ENCODE measurements around the gene SMURF2.

Gene SMURF2

DNA sequence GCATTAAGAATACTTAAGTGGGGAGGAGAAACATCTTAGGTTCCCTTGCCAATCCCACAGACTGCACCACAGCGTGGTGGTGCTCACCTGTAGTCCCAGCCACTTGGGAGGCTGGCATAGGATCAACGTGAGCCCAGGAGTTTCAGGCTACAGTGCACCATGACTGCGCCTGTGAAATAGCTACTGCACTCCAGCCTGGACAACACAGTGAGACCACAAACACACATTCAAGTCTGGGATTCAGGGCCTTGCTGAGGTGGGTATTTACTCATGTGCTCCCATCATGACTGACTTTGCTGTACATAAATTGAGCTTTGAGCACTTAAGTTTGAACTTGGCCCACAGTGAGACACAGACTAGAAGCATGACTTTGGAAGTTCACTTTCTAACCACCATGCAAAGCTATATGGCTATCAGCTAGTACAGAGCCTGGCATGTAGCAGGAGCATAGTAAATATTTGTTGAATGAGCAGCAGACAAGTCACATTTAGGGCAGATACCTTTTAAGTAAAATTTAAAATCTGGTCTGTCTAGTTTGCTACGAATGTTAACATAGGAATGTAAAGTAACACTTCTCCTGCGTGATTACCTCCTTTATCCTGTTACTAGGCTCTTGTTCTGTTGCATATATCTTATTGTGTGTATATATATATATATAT lies 121.9 kb downstream of the SMURF2 start:
- peaks cover 7% of the 10 kb centered on the region; the same call in 1 of the 2 replicates for H3K36me3 ChIP-seq (ENCODE audit: control insufficient read depth, insufficient read depth, low read length)
- H3K27ac ChIP-seq (ENCODE audit: low read length): no peak overlapping the region

DNA sequence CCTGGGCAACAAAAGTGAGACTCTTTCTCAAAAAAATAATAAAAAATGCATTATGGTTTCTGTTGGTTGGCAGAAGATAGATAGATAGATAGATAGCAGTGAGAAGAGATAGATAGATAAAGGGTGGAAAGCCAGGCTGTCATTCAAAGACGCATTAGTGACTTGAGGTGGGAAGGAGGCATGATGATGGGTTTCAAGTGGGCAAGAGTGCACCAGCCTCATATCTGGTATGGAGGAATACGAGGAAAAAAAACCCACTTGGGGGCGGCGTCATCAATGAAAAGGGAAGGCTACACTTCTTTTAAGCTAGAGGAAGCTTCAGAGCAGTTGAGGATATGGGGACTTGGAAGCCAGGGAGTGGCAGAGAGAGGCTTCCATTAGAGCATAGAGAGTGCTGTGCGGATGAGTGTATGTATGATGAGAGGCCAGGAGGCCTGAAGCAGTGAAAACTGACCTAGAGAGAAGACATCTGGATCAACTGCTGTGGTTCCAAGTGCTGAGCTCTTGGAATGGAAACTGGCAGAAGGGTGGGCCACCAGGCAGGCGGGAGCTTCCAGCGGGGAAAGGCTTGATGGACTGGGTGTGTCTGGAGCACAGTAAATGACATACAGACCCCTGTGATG lies 123.5 kb downstream of the SMURF2 start:
- H3K9me3 ChIP-seq (ENCODE audit: control insufficient read depth, insufficient read depth, low read length): no peaks in the 10 kb centered on the region
- WGBS (ENCODE audit: insufficient coverage, insufficient read length): no CpG with 5 or more reads among the region's 7 CpGs
- no peak for DNase-seq (ENCODE audit: low read depth, low spot score)
- no peaks in the 10 kb centered on the region for H3K27me3 ChIP-seq (ENCODE audit: control insufficient read depth, insufficient read depth, low read length)
- H3K4me1 ChIP-seq (ENCODE audit: control insufficient read depth, insufficient read depth, low read length): no peaks in the 10 kb centered on the region
- no peak overlapping the region for H3K4me3 ChIP-seq (ENCODE audit: low read length)
- peaks cover 19% of the 10 kb centered on the region for H3K36me3 ChIP-seq (ENCODE audit: control insufficient read depth, insufficient read depth, low read length)
- no peak overlapping the region for H3K27ac ChIP-seq (ENCODE audit: low read length)

More for the DNA sequence above, 121.9 kb downstream of the SMURF2 start:
- Histone ChIP-seq H3K9me3 (ENCODE audit: control insufficient read depth, insufficient read depth, low read length) (no peaks in the 10 kb centered on the region), H3K4me1 (ENCODE audit: control insufficient read depth, insufficient read depth, low read length) (no peaks in the 10 kb centered on the region), H3K27me3 (ENCODE audit: control insufficient read depth, insufficient read depth, low read length) (no peaks in the 10 kb centered on the region), H3K4me3 (ENCODE audit: low read length) (no peak overlapping the region)
- no CpG with 5 or more reads among the region's 5 CpGs for WGBS (ENCODE audit: insufficient coverage, insufficient read length)
- no peak for DNase-seq (ENCODE audit: low read depth, low spot score)

DNA sequence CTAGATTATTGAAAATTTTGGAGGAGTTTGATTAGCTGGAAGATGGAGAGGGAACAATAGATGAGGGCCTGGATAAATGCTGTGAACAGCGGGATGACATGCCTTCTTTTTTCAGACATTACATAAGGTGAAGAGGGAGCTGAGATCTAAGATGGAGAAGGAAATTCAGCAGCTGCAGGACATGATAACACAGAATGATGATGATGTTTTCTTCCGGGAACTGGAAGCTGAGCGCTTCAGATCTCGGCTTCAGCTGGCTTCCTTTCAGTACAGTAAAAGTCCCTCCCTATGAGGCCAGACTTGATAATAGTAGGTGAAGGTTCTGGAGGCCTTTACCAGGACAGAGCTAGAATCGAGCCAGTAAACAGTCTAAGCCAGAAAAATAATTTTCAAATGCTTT lies 124.6 kb downstream of the SMURF2 start:
- Histone ChIP-seq H3K4me1 (ENCODE audit: control insufficient read depth, insufficient read depth, low read length) (no peaks in the 10 kb centered on the region), H3K27me3 (ENCODE audit: control insufficient read depth, insufficient read depth, low read length) (no peaks in the 10 kb centered on the region), H3K36me3 (ENCODE audit: control insufficient read depth, insufficient read depth, low read length) (peaks cover 23% of the 10 kb centered on the region), H3K27ac (ENCODE audit: low read length) (no peak overlapping the region), H3K4me3 (ENCODE audit: low read length) (no peak overlapping the region), H3K9me3 (ENCODE audit: control insufficient read depth, insufficient read depth, low read length) (no peaks in the 10 kb centered on the region)
- DNase-seq (ENCODE audit: low read depth, low spot score): no peak
- WGBS (ENCODE audit: insufficient coverage, insufficient read length): no CpG with 5 or more reads among the region's 5 CpGs

DNA sequence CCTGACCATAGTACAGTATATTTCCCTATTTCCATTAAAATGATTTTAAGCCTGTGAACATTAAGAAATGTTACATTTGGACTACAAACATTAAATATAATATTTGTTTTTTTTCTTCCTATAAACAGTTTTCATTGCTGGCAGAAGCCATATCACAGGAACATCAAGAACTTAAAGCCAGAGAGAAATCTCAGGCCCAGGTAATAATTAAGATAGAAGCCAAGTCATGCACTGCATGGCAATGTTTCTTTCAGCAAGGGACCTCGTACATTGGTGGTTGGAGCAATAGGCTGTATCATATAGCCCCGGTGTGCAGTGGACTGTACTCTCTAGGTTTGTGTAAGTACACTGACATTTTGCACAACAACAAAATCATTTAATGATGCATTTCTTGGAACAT lies 125.2 kb downstream of the SMURF2 start:
- Histone ChIP-seq H3K27ac (ENCODE audit: low read length) (no peak overlapping the region), H3K9me3 (ENCODE audit: control insufficient read depth, insufficient read depth, low read length) (no peaks in the 10 kb centered on the region), H3K27me3 (ENCODE audit: control insufficient read depth, insufficient read depth, low read length) (no peaks in the 10 kb centered on the region), H3K4me1 (ENCODE audit: control insufficient read depth, insufficient read depth, low read length) (no peaks in the 10 kb centered on the region), H3K4me3 (ENCODE audit: low read length) (no peak overlapping the region), H3K36me3 (ENCODE audit: control insufficient read depth, insufficient read depth, low read length) (peaks cover 29% of the 10 kb centered on the region)
- DNase-seq (ENCODE audit: low read depth, low spot score): no peak
- WGBS (ENCODE audit: insufficient coverage, insufficient read length): no CpG with 5 or more reads among the region's 2 CpGs

DNA sequence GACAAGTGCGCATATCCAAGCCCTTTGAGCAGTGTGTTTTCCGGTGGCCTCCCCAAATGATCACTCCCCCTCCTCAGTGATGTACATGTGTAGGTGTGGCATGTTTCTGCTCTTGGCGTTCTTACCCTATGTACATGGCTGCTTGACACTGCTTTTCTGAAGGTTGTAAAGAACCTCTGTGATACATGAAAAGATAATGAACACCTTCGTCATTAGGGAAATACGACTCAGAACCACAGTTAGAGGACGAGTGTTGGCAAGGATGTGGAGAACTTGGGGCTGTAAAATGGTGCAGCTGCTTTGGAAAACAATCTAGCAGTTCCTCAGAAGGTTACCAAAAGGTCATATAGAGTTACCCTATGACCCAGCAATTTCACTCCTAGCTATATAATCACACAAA lies 126.8 kb downstream of the SMURF2 start:
- H3K9me3 ChIP-seq (ENCODE audit: control insufficient read depth, insufficient read depth, low read length): no peaks in the 10 kb centered on the region
- no peak for DNase-seq (ENCODE audit: low read depth, low spot score)
- H3K27ac ChIP-seq (ENCODE audit: low read length): no peak overlapping the region
- WGBS (ENCODE audit: insufficient coverage, insufficient read length): no CpG with 5 or more reads among the region's 6 CpGs
- H3K4me1 ChIP-seq (ENCODE audit: control insufficient read depth, insufficient read depth, low read length): no peaks in the 10 kb centered on the region
- no peak overlapping the region for H3K4me3 ChIP-seq (ENCODE audit: low read length)
- H3K27me3 ChIP-seq (ENCODE audit: control insufficient read depth, insufficient read depth, low read length): no peaks in the 10 kb centered on the region
- H3K36me3 ChIP-seq (ENCODE audit: control insufficient read depth, insufficient read depth, low read length): peaks cover 33% of the 10 kb centered on the region

DNA sequence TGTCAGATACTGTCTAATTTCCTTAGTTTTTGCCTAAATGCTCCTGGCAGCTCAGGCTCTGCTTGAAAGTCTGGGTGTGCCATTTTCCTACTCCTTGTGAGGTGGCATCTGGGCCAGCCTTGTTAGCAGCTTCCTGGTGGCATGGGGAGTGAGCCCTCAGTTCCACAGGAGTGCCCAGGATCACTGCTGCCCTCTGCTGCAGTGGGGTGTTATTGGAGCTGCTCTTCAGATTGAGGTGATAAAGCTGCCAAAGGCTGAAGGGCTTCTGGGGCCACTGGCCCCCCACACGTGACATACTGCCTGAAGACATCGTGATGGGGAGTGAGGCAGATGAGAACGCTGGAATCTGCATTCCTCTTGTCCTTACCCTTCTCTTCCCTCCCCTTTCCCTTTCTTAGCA lies 127.9 kb downstream of the SMURF2 start:
- no peak overlapping the region for H3K27ac ChIP-seq (ENCODE audit: low read length)
- no peaks in the 10 kb centered on the region for H3K27me3 ChIP-seq (ENCODE audit: control insufficient read depth, insufficient read depth, low read length)
- H3K9me3 ChIP-seq (ENCODE audit: control insufficient read depth, insufficient read depth, low read length): no peaks in the 10 kb centered on the region
- H3K4me1 ChIP-seq (ENCODE audit: control insufficient read depth, insufficient read depth, low read length): no peaks in the 10 kb centered on the region
- WGBS (ENCODE audit: insufficient coverage, insufficient read length): no CpG with 5 or more reads among the region's 3 CpGs
- no peak overlapping the region for H3K4me3 ChIP-seq (ENCODE audit: low read length)
- H3K36me3 ChIP-seq (ENCODE audit: control insufficient read depth, insufficient read depth, low read length): peaks cover 32% of the 10 kb centered on the region
- no peak for DNase-seq (ENCODE audit: low read depth, low spot score)

DNA sequence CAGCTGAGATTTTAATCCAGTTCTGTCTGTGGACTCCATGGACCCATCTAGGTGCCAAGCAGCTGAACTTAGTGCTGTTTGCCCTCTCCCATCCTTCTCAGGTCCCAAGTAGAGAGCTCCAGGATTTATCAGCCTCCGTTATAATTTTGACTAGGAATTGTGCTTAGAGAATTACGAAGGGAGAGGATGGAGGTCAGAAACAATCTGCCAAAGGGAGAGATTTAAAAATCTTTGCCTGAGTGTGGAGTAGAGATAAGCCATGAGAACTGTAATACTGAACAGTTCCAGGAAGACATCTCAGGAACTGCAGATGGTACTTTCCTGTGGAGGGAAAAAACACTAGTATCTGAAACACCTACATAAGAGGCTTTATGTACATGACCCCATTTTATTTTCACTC lies 128.3 kb downstream of the SMURF2 start:
- Histone ChIP-seq H3K36me3 (ENCODE audit: control insufficient read depth, insufficient read depth, low read length) (peaks cover 32% of the 10 kb centered on the region), H3K27ac (ENCODE audit: low read length) (no peak overlapping the region), H3K4me3 (ENCODE audit: low read length) (no peak overlapping the region), H3K9me3 (ENCODE audit: control insufficient read depth, insufficient read depth, low read length) (no peaks in the 10 kb centered on the region), H3K4me1 (ENCODE audit: control insufficient read depth, insufficient read depth, low read length) (no peaks in the 10 kb centered on the region), H3K27me3 (ENCODE audit: control insufficient read depth, insufficient read depth, low read length) (no peaks in the 10 kb centered on the region)
- no peak for DNase-seq (ENCODE audit: low read depth, low spot score)
- no CpG with 5 or more reads among the region's 2 CpGs for WGBS (ENCODE audit: insufficient coverage, insufficient read length)

DNA sequence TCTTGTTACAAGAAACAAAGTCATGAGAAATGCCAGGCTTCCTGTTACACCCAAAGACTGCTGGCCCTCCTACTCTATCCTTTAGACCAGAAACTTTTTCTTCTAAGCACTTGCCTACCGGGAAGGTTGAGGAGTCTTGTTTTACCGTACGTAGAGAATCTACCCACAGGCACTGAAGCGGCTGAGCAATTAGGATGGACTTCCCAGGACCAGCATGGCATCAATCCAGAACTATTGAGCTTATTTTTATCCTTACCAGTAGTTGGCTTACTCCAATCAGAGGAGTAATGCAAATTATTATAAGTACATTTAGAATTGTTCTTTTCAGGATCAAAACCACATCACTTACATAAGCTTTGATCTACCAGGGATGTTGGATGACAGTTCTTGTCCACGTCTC lies 129.7 kb downstream of the SMURF2 start:
- DNase-seq (ENCODE audit: low read depth, low spot score): no peak
- no CpG with 5 or more reads among the region's 5 CpGs for WGBS (ENCODE audit: insufficient coverage, insufficient read length)
- Histone ChIP-seq H3K9me3 (ENCODE audit: control insufficient read depth, insufficient read depth, low read length) (no peaks in the 10 kb centered on the region), H3K4me3 (ENCODE audit: low read length) (no peak overlapping the region), H3K4me1 (ENCODE audit: control insufficient read depth, insufficient read depth, low read length) (no peaks in the 10 kb centered on the region), H3K27me3 (ENCODE audit: control insufficient read depth, insufficient read depth, low read length) (no peaks in the 10 kb centered on the region), H3K36me3 (ENCODE audit: control insufficient read depth, insufficient read depth, low read length) (peaks cover 30% of the 10 kb centered on the region), H3K27ac (ENCODE audit: low read length) (no peak overlapping the region)

DNA sequence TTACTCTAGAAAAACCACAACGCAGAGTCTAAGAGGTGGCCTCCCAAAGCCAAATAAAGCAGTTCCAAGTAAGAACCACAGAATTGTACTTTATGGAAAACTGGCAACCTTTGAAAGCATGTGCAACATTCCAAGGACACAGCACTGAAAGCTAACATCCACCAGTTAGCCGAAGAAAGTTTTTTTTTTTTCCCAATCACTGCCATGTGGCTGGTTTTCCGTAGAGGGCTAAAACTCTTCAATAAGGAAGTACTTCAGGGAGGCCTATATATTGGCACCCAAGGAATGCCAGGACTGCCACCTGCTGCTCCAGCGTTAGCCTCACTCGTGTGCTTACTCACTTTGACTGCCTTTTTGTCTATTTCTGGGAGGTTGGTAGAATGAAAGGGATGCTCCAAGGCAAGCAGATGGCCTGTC lies 130.1 kb downstream of the SMURF2 start:
- Histone ChIP-seq H3K27me3 (ENCODE audit: control insufficient read depth, insufficient read depth, low read length) (no peaks in the 10 kb centered on the region), H3K36me3 (ENCODE audit: control insufficient read depth, insufficient read depth, low read length) (peaks cover 31% of the 10 kb centered on the region), H3K27ac (ENCODE audit: low read length) (no peak overlapping the region), H3K4me1 (ENCODE audit: control insufficient read depth, insufficient read depth, low read length) (no peaks in the 10 kb centered on the region), H3K4me3 (ENCODE audit: low read length) (no peak overlapping the region), H3K9me3 (ENCODE audit: control insufficient read depth, insufficient read depth, low read length) (no peaks in the 10 kb centered on the region)
- no peak for DNase-seq (ENCODE audit: low read depth, low spot score)
- WGBS (ENCODE audit: insufficient coverage, insufficient read length): no CpG with 5 or more reads among the region's 5 CpGs

DNA sequence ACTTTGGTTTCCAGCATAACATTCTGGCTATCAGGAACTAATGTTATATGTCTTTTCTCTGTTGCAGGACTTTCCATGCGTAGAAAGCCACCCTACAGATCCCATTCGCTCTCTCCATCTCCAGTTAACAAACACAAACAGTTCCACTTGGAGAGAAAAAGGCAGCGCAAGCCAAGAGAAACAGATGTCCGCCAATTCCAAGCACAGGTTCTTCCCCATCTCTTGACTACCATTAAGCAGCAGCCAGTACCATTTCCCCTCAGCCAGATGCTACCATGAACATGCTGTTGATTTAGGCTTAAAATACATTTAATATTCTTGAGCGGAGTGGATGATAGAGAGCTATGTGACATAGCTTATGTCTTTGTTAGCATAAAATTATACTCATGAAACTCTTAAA lies 132.9 kb downstream of the SMURF2 start:
- Histone ChIP-seq H3K27ac (ENCODE audit: low read length) (no peak overlapping the region), H3K4me3 (ENCODE audit: low read length) (no peak overlapping the region), H3K9me3 (ENCODE audit: control insufficient read depth, insufficient read depth, low read length) (no peaks in the 10 kb centered on the region), H3K27me3 (ENCODE audit: control insufficient read depth, insufficient read depth, low read length) (no peaks in the 10 kb centered on the region), H3K4me1 (ENCODE audit: control insufficient read depth, insufficient read depth, low read length) (no peaks in the 10 kb centered on the region), H3K36me3 (ENCODE audit: control insufficient read depth, insufficient read depth, low read length) (peaks cover 25% of the 10 kb centered on the region)
- no CpG with 5 or more reads among the region's 5 CpGs for WGBS (ENCODE audit: insufficient coverage, insufficient read length)
- no peak for DNase-seq (ENCODE audit: low read depth, low spot score)

DNA sequence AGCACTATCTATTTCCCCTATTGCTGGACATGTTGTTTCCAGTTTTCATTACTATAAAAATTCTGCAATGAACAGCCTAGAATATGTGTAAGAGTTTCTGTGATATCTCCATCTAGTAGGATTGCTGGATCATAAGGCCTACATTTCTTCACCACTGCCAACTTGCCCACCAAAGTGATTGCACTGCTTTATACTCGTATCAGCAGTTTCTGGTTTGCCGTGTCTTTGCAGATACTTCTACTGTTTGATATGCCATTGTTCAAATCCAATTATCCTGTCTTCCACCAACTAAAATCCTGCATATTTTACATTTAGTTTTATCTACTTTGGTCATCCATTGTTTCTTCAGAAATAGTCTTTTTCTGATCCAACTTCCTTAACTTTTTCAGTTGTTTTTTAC lies 134.2 kb downstream of the SMURF2 start:
- WGBS (ENCODE audit: insufficient coverage, insufficient read length): no CpG with 5 or more reads among the region's 2 CpGs

More for the DNA sequence above, 134.2 kb downstream of the SMURF2 start:
- Histone ChIP-seq H3K27ac (ENCODE audit: low read length) (no peak overlapping the region), H3K4me3 (ENCODE audit: low read length) (no peak overlapping the region), H3K27me3 (ENCODE audit: control insufficient read depth, insufficient read depth, low read length) (no peaks in the 10 kb centered on the region), H3K9me3 (ENCODE audit: control insufficient read depth, insufficient read depth, low read length) (no peaks in the 10 kb centered on the region), H3K36me3 (ENCODE audit: control insufficient read depth, insufficient read depth, low read length) (peaks cover 20% of the 10 kb centered on the region; the same call in 1 of the 2 replicates), H3K4me1 (ENCODE audit: control insufficient read depth, insufficient read depth, low read length) (no peaks in the 10 kb centered on the region)
- DNase-seq (ENCODE audit: low read depth, low spot score): no peak

Data from iPS DF 6.9 (cell line).